CD4-positive, alpha-beta T cell treated with Interleukin-1 beta for 1 hour (primary cell): ENCODE measurements around the gene GALC.
"Not testable (repeated sequence)": the region's sequence is repeated elsewhere in the genome, so short reads cannot be mapped to it uniquely, and the experiment has no call there.

Source experiments
- DNase-seq, 2 donors: peaks; one replicate each; pipeline ENCODE4 v3.0.0-alpha.2; 2020 to 2022

The GALC gene

GRCh38 chr14:87992718-87993628, at the start of gene GALC:
Gene GALC, minus strand, starts transcription at chr14:87993182. Its CDS starts 18 bp downstream, at chr14:87993164.
- peak; percentile 97 for DNase-seq

- no peak for DNase-seq
These were observed 47.2 kb upstream of the GALC start for GRCh38 chr14:88040146-88040545.

- DNase-seq = no peak
These were observed 46.2 kb upstream of the GALC start for GRCh38 chr14:88039197-88039596.

- no peak for DNase-seq
These were observed 44.3 kb upstream of the GALC start for GRCh38 chr14:88037325-88037724.

DNA sequence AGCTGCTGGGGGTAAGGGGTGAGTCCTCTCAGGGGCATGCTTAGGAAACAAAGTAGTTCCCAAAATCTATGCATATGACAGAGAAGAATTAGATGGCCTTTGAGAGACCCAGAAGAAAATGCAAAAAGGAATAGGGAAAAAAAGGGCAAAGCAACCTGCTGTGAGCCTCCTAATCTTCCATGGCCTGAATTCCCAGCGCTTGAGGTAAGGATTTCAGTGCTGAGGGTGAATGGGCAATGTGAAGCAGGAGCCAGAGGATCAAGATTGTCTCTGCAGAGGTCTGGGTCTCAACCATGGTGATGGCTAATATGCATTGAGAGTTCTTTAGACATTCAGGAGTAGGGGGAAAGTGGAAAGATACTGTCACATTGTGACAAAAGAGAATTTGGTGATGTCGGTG, 43.4 kb upstream of the GALC start:
- DNase-seq = no peak

DNA sequence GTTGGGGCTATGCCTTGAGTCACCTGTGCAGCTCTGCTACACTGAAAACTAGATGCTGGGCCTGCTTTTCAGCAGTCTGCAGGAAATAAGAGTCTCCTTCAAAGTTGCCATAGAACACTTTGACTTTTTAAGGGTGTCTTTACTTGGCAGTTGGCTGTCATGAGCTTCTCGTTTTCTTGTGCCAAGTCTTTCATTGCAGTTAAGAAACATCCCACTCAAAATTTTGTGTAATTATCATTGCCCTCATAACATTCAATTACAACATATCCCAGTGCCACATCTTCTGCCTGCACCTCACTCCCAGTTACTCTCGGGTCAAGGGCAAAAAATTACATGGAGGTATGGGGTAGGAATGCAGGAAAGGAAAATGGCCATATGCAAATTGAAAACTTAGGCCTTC, 41.1 kb upstream of the GALC start:
- DNase-seq = no peak

- DNase-seq = no peak
These were observed 39.4 kb upstream of the GALC start for GRCh38 chr14:88032373-88032772.

- DNase-seq = no peak
These were observed 37.9 kb upstream of the GALC start for GRCh38 chr14:88030892-88031291.

DNA sequence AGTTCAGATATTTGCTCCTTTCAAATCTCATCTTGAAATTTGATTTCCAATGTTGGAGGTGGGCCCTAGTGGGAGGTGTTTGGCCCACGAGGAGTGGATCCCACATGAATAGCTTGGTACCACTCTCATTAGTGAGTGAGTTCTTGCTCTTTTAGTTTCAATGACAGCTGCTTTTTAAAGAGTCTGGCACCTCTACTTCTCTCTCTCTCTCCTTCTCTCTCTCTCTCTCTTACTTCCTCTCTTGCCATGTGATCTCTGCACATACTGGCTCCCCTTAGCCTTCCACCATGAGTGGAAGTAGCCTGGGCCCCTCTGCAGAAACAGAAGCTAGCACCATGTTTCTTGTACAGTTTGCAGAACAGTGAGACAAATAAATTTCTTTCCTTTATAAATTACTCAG, 37.1 kb upstream of the GALC start:
- no peak for DNase-seq

DNA sequence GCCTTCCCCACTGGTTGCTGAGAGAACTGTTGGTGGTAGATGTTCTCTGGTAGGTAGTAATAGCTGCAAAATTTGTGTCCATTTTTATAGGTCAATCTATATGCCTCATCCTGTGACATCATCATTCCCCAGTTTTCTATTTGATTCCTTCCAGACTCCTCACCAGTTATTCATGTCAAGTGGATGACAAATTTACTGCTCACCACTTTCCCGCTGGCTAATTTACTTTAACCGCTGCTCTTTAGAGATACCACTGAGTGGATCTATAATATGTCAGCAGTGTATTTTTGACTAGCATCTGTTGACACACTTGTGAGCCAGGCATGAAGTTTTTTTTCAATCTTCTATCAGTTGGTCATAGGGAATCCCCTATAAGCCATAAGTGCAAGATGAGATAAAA, 36.5 kb upstream of the GALC start:
- no peak for DNase-seq

DNA sequence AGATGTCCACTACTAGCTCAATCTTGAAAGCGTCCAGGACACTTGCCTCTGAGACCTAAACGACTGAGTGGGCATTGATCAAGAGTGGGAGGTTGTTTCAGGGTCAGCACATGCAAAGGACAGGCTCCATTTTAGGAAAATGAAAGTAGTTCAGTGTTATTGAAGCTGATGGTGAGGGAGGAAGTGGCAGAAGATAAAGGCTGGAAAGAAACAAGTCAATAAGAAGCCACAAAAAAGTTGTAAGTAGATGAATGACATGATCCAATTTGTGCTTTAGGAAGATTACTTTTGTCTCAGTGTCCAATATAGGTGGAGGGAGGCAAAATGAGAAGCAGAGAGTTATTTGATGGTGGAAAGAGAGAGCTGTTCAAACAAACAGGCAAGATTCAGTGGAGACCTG, 33.9 kb upstream of the GALC start:
- DNase-seq = peak in 1 of 2 donors; percentile 35

DNA sequence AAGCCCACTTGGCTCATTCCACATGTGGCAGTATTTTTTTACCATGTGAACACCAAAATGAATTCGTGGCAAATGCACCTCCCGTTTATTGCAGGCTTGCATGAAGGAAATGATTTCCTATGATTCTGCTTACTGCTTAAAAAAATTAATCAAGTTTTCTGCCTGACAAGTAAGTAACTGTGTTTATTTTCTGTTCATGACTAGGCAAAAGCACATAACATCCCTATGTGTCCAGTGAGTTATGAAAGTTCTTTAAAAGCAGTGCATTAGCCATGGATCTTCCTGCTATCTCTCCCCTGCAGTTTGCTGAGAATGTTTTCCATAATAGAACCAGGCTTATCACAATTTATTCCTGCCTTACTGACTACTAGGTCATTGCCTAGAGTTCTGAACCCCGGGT, 32.3 kb upstream of the GALC start:
- no peak for DNase-seq

GRCh38 chr14:88024252-88025086, 31.5 kb upstream of the GALC start:
- not testable (repeated sequence) for DNase-seq

DNA sequence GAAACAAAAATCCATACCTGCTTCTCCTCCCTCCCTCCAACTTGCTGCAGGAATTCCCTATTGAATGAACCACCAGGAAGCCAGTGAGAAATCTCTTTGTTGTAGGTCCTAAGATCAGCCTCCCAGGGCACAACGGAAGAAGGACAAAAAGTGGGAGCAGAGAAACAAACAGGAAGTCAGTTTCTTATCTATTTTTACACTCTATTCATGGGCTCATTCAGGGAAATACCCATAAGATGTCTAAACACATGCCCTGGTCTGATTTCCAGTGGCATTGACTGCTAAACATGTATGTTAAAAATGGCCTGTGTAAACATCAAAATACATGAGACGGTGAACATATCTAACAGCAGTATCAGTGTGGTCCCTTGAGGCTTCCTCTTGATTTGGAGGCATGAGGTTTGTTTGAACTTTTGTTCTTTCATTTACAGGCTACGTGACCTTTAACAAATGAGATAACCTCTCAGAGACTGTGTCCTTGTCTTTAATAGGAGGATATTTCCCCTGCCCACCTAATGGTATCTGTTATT, 30.7 kb upstream of the GALC start:
- DNase-seq = peak in 1 of 2 donors; percentile 40

DNA sequence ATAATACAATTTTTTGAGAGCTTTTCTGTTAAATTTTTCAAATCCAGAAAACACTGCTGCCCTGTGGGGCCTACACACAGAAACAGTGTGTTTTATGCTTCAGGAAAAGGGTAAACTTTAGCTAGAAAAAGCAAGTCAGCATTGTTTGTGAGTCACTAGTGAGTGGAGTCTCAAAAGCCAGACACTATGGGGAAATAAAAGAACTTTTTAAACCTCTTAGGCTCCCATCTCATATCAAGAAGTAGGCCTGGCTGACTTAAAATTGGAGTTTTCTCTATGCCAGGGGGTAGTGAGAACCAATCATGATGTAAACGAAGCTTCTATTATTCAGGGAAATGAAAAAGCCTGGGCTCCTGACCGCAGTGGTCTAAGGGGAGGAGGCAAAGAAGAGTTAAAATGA, 24.6 kb upstream of the GALC start:
- no peak for DNase-seq

GRCh38 chr14:88016768-88017167, 23.8 kb upstream of the GALC start:
- no peak for DNase-seq

DNA sequence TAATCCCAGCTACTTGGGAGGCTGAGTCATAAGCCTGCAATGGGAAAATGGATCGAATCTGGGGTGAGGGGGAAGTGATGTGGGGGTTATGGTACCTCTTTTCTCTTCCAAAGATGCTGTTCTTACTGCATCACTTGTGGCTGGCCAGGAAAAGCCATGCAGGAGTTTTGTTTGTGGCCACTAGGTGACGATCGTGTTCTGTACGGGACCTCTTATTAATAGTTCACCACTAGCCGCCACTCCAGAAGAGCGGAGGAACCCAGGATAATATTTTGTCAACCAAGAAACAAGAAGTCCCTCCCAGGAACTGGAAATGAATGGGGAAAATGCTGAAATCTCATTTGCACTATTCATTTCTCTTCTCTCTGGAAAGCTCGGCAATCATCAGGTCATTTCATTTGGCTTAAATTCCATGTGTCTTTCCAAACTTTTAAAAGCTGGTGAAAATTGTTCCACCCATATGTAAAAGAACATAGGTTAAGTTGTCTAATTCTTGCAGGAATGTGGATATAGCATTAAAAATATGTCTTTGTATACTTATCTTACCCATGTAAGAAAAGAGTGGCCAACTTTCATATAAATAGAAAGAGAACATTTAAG, 20.9 kb upstream of the GALC start:
- peak; percentile 56 to 68 for DNase-seq

DNA sequence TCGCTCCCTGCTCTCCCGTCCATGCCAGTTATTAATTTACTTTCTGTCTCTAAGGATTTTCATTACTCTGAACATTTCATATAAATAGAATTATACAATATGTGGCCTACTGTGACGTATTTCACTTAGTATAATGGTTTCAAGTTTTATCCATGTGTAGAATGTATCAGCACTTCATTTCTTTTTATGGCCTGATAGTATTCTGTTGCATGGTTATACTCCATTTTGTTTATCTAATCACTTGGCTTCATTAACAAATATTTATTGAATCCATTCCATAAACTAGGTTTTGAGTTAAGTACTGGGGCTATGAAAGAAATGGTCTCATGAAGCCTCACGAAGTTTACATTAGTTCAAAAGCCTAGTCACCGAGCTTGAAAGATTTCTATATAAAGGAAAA, 19.5 kb upstream of the GALC start:
- DNase-seq = no peak

DNA sequence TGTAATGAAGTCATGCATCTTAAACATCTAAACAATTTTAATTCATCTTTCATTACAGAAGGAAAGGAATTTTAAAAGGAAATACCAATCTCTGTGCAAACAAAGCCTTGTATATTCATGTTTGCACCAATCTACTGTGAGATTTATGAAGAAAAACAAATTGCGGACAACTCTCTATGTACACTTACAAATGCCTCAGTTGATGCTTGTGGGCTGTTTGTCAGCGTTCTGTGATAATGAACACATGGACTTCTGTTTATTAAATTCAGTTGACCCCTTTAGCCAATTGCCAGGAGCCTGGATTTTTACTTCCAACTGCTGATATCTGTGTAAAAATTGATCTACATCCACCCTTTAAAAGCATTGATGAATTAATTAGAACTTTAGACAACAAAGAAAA, 17.3 kb upstream of the GALC start:
- no peak for DNase-seq

DNA sequence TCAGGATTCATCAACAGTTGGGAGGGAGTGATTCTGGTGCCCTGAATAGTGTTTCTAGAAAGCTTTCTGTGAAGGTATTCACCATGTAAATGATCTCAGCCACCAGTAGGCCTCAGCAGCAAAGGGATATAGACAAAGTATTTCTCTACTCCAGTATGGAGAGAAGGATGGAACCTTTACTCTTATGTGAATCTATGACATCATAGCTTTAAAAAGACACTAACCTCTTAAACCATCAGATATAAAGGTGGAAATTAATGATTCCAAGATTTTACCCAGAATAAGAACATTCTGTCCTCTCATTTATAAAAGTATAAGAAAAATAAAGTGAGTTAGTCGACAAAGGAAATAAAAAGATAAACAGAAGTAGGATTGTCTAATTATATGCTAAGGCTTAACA, 16.5 kb upstream of the GALC start:
- no peak for DNase-seq

- no peak for DNase-seq
These were observed 15.2 kb upstream of the GALC start for GRCh38 chr14:88008039-88008742.

DNA sequence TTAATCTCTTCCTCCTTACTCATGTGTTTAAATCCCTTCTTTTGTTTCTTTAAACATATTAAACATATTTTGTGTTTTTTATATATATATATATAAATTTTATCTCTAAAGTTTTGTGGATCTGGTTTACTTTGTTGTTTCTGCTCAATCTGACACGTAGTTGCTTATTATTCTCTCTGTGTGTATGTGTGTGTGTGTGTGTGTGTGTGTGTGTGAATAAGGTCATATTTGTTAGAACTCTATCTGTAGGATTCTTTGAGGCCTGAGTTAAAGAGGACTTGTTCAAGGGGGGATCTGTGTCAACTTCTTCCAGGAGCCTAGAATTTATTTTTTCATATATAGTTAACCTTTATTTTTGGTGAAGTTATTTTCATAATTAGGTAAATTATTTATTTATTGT, 14.6 kb upstream of the GALC start:
- DNase-seq = peak in 1 of 2 donors; percentile 35
